GM18951 (cell line): ENCODE results near the gene ZNF774.

Experiments
- POLR2A ChIP-seq: IDR thresholded peaks from 4 replicates; pipeline ENCODE4 v1.6.1; 2011; ENCODE audit warnings: mild to moderate bottlenecking; ENCODE audit not compliant: insufficient read length, insufficient read depth; ENCODE audit errors: extremely low read depth
- in situ Hi-C: fragments of 300-500 bp; cut with MboI; formaldehyde crosslinking; loops from one replicate; pipeline ENCODE4 v1.12.0; 2022; ENCODE audit warnings: low sequenced_read_pairs, mixed read lengths, inconsistent platforms; ENCODE audit not compliant: unreplicated experiment

ZNF774 gene

DNA sequence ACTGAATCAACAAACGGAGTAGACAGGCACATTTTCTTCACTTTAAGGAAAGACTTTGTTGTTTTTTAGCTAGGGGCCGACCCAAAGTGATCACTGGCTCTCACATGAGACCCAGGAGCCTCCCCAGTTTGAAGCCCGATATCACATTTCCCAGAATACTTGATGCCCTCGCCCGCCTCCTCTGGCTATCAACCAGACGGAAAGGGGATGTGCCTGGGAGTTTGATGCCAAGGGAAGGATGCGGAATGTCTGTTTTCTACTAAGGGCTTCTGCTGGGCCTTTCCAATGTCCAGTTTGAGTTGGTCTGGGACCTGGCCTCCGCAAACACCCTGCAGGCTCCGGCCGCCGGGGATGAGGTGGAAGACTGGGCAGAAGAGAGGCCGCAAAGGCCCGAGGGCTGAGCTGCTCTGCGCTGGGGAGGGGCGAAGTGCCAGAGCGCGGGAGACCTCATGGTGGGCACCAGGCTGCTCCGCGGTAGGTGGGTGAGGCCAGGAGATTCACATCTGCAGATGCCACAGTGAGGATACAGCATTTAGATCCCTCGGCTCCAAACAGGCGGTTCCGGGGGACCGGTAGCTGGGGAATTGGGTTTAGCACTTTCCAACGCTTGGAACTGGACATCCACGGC is 491 bp upstream of the ZNF774 start:
- in situ Hi-C loops = no loop called here
- TF ChIP-seq POLR2A = no peak

DNA sequence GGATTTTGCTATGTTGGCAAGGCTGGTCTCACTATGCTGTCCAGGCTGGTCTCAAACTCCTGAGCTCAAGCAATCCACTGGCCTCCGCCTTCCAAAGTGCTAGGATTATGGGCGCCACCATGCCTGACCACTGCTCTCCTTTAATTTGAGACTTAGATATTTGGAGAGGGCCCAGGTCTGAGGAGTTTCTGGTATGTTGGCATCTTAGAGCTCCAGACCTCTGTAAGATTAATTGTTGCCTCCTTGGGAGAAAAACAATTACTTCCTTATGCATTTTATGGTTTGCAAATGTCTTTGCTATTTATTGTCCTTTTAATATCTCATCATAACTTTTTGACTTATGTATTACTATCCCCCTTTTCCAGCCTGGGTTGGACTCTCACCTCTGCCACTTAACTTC is 2.9 kb downstream of the ZNF774 start:
- in situ Hi-C loops = no loop called here
- no peak for TF ChIP-seq POLR2A

DNA sequence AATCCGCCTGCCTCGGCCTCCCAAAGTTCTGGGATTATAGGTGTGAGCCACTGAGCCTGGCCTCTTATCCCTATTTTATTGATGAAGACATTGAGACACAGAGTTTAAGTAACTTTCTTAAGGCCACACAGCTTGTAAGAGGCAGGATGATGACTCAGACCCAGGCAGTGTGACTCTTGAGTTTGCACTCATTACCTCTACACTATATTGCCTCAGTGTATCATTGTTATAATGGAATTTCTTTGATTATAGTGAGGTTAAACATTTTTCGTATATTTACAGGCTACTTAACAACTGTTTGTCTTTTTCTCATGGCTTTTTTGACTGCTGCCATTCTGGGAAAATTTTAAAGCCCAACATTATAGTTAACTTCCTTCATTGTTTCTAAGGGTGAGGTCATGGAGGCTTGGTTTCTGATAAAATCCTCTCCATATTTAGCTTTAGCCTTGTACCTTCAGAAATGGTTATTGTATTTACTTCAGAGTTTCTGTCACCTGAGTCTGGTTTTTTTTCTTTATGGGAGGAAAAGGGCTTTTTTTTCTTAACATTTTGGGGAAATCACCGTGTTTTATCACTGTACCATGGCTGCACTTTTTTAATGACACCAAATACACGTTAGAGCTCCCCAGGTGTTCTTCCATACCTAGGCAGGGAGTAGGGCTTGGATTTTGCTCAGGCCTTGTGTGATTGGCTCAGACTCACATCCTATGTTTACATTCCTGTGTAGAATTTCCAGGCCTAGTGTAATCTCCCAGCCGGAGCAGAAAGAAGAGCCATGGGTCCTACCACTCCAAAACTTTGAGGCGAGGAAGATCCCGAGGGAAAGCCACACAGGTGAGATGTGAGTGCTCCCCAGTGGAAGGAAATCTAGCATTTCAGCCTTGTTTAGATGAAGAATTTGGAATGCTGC is 6.3 kb downstream of the ZNF774 start:
- in situ Hi-C loops = no loop called here
- no peak for TF ChIP-seq POLR2A

DNA sequence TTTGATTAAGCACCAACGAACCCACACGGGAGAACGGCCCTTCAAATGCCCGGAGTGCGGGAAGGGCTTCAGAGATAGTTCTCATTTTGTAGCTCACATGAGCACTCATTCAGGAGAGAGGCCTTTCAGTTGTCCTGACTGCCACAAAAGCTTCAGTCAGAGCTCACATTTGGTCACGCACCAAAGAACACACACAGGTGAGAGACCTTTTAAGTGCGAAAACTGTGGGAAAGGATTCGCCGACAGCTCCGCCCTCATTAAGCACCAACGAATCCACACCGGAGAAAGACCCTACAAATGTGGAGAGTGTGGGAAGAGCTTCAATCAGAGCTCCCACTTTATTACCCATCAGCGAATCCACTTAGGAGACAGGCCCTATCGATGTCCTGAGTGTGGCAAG is 8.7 kb downstream of the ZNF774 start:
- TF ChIP-seq POLR2A = no peak
- in situ Hi-C loops = no loop called here

DNA sequence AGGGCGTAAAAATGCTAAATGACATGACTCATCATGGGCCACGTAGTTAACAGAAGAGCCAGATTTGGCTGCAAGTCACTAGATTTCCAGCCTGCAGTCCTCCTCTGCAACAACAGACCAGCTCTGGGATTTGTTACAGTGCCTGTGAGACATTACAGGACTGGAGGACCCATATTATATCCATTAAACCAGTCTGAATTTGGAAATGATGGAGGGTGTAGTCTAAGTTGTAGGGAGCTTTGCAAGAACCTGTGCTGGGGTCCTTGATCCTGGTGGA is 10.8 kb downstream of the ZNF774 start:
- TF ChIP-seq POLR2A = no peak
- in situ Hi-C loops = no loop called here

DNA sequence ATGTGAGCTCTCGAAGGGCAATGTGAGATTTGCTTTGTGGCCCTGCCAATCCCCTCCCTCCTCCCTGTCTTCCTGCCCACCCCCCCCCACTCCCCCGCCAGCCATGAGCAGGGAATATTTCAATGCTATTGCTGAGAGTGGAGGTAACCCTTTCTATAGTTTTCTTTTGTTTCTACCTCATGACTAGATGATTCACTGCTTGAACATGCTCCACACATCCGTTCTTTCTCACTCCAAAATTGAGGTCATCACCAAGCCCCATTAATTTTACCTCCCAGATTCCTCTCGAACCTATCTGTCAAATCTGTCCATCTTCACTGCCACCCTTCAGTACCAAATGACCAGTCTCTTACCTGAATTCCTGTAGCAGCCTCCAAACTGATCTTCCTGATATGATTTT is 12.2 kb downstream of the ZNF774 start:
- no peak for TF ChIP-seq POLR2A
- in situ Hi-C loops = no loop called here

DNA sequence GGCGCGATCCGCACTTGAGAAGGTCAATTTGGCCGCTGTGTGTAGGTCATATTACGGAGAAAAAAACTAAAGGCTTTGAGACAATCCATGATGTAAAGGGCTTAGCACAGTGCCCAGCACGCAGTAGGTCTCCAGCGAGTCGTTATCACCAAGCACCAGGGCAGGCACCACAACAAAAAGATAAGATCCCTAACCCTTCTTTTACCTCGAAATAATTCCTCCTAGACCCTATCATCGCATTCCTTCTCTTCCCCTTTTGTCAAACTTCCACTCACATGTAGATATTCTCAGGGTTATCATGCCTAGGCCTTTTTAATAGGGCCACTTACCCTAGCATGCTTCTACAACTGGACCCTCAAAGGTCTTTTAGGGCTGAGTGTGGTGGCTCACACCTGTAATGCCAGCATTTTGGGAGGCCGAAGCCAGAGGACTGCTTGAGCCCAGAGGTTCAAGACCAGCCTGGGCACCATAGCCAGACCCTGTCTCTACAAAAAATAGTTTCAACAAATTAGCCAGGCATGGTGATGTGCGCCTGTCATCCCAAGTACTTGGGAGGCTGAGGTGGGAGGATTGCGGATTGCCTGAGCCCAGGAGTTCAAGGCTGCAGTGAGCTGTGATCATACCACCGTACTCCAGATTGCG is 13.5 kb downstream of the ZNF774 start:
- TF ChIP-seq POLR2A = no peak
- in situ Hi-C loops = no loop called here

DNA sequence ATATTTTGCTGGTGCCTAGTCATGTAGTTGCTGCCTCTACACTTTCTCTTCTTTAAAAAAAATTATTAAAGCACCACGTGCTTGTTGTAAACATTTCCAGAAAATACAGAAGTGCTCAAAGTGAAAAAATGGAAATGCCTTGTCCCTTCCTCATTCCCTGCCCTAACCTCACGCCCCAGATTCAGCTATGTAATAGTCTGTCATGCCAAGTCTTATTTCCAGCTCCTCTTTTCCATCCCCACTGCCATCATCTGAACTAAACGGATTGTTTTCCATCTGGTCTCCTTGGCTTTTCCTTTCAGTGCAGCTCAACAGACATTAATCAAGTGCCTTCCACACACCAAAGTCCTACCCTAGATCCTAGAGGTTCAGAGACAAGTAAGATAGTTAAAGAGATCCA is 15.5 kb downstream of the ZNF774 start:
- in situ Hi-C loops = no loop called here

DNA sequence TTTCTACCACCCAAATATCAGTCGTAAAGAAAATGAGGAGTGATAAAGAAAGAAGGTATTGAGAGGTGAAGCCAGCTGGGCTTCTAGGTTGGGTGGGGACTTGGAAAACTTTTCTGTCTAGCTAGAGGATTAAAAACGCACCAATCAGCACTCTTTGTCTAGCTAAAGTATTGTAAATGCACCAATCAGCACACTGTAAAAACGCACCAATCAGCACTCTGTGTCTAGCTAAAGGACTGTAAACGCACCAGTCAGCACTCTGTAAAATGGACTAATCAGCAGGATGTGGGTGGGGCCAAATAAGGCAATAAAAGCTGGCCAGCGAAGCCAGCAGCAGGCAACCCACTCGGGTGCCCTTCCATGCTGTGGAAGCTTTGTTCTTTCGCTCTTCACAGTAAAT is 23.0 kb downstream of the ZNF774 start:
- no peak for TF ChIP-seq POLR2A
- in situ Hi-C loops = no loop called here

More for the DNA sequence above, 15.5 kb downstream of the ZNF774 start:
- no peak for TF ChIP-seq POLR2A

DNA sequence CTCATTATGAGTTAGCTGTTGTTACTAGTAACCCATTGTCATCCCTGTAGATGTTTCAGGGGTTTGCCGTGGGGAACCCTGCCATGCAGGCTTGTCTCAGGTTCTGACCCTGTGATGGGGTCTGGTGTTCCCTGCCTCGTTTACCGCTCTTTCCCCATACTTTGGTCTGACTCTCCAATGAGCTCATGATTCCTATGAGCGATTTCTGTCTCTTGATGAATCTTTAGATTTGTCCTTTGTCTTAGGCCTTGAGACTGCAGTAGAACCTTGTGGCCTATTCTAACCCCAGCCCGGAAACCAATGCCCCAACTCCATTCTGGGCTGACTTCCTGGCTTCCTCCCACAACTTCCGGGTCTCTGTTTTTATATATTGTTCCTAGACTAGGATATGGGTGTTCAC is 24.7 kb downstream of the ZNF774 start:
- in situ Hi-C loops = no loop called here
- no peak for TF ChIP-seq POLR2A

DNA sequence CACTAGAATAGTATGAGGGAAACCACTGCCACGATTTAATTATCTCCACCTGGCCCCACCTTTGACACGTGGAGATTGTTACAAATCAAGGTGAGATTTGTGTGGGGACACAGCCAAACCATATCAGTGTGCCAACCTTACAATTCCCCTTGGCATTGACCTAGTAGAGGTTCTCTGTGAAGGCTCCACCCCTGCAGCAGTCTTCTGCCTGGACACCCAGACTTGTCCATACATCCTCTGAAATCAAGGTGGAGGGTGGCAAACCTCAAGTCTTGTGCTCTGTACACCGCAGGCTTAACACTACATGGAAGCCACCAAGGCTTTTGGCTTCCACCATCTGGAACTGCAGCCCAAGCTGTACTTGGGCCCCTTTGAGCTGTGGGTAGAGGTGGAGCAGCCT is 27.2 kb downstream of the ZNF774 start:
- TF ChIP-seq POLR2A = no peak
- in situ Hi-C loops = no loop called here

DNA sequence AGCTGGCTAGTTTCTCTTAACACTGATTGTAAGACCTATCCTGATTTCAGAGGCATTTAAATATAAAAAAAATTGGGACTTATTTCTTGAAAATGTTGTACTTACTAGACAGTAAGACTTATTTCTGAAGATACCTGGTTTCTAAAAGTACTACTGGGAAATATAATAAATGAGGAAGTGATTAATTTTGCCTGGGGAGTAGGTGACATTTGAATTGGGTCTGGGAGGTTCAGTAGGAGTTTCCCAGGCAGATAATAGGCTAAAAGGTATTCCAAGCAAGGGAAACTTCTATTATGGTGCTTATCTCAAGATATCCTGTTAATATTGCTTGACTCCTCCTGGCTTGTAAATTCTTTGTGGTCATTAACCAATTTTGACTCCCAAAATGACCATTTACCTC is 29.4 kb downstream of the ZNF774 start:
- no peak for TF ChIP-seq POLR2A
- in situ Hi-C loops = no loop called here

DNA sequence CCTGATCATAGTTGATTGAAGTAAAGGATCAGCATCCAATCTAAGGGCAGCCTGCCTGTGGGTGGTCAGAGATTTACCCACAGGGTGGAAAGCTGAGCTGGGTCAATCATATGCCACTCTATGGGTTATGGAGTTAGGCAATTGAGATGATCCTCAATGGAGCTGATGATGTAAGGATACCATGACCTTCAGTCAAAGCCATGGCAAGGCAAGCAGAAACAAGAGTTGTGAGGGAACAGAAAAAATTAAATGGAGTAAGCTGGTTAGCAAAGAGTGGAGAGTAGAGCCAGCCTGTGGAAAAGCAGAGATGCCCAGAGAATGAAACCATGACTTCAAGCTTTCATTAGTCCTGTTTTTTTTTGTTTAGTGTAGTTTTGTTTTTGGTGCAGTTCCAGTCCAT is 30.2 kb downstream of the ZNF774 start:
- TF ChIP-seq POLR2A = no peak

DNA sequence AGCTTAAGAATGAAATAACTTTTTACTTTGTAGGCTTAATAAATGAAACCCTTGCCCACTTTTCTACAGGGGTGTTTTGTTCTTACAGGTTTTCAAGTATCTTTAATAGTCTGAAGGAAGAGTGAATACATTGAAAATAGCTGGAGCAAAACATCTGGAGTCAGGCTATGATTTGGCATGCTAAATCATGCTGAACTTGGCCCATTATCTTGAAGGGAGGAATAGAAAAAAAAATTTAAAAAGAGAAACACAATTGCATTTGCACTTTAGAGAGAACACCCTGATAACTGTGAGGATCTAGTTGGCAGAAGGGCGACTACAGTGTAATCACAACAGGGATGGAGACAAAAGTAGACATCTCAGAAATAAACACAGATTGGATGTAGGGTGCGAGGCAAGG is 34.1 kb downstream of the ZNF774 start:
- no peak for TF ChIP-seq POLR2A
- in situ Hi-C loops = no loop called here

More for the DNA sequence above, 30.2 kb downstream of the ZNF774 start:
- in situ Hi-C loops = no loop called here
